ENCODE data around the gene EIF3J.
A peak's percentile ranks its signal among the peaks of the same experiment; 100 is the strongest.
"Not testable (repeated sequence)": the region's sequence is repeated elsewhere in the genome, so short reads cannot be mapped to it uniquely, and the experiment has no call there.

EIF3J gene

DNA sequence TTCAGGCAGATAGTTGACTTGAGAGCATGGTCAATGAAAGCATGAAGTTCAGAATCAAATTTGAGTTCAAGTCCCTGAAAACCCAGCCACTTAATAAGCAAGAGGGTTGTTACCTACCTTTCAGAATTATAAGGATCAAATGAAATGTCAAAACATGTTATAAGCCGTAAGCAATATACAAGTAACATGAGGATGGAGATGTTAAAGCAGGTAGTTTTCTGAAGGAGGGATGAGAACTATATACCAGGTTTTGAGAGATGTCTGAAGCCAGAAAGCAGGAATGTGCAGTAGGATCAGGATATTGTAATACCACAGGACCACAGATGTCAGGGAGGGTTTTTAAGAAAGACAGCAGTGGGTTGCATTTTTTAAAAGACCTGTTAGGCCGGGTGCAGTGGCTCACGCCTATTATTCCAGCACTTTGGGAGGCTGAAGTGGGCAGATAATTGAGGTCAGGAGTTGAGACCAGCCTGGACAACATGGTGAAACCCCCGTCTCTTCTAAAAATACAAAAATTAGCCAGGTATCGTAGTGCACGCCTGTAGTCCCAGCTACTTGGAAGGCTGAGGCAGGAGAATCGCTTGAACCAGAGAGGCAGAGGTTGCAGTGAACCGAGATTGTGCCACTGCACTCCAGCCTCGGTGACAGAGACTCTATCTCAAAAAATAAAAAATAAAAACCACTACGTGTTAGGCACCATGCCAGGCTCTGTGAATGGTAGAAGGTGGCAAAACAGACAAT lies 6.9 kb upstream of the EIF3J start:
- no peak overlapping the region for H3K4me3 ChIP-seq (ENCODE audit: control insufficient read depth, low read depth, low read length)
- DNase-seq (ENCODE audit: low read depth): no peak
- no peak for TF ChIP-seq CTCF (conservative IDR thresholded peaks at IDR 0.05; ENCODE audit: control insufficient read depth, insufficient read depth, low read depth, low read length)

- DNase-seq (ENCODE audit: low read depth): no peak
- TF ChIP-seq CTCF (conservative IDR thresholded peaks at IDR 0.05; ENCODE audit: control insufficient read depth, insufficient read depth, low read depth, low read length): no peak
- H3K4me3 ChIP-seq (ENCODE audit: control insufficient read depth, low read depth, low read length): no peak overlapping the region
These were observed 6.3 kb upstream of the EIF3J start for GRCh38 chr15:44530653-44531052.

DNA sequence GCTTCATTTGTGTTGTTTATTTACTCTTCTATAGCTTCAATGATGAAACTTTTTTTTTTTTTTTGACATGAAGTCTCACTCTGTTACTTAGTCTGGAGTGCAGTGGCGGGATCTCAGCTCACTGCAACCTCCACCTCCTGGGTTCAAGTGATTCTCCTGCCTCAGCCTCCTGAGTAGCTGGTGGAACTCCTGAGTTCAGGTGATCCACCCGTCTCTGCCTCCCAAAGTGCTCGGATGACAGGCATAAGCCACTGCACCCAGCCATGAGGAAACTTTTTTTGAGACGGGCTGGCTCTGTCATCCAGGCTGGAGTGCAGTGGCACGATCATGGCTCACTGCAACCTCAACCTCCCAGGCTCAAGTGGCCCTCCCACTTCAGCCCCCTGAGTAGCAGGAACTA lies 4.7 kb upstream of the EIF3J start:
- not testable (repeated sequence) for DNase-seq (ENCODE audit: low read depth); H3K4me3 ChIP-seq (ENCODE audit: control insufficient read depth, low read depth, low read length)

DNA sequence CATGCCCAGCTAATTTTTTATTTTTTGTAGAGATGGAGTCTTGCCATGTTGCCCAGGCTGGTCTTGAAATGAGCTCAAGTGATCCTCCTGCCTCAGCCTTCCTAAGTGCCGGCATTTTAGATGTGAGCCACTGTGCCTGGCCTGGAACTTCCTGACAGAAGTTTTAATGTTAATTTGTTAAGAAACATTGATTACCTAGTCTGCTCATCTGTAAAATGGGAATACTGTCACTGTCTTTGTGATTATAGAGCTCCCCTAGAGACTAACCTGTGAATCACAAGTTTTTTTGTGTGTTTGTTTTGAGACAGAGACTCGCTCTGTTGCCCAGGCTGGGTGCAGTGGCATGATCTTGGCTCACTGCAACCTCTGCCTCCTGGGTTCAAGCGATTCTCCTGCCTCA lies 4.3 kb upstream of the EIF3J start:
- DNase-seq (ENCODE audit: low read depth): no peak
- peak; percentile 11 for TF ChIP-seq CTCF (conservative IDR thresholded peaks at IDR 0.05; ENCODE audit: control insufficient read depth, insufficient read depth, low read depth, low read length)

GRCh38 chr15:44535092-44535491 lies 1.9 kb upstream of the EIF3J start:
- no peak overlapping the region for H3K4me3 ChIP-seq (ENCODE audit: control insufficient read depth, low read depth, low read length)
- no peak for DNase-seq (ENCODE audit: low read depth)
- no peak for TF ChIP-seq CTCF (conservative IDR thresholded peaks at IDR 0.05; ENCODE audit: control insufficient read depth, insufficient read depth, low read depth, low read length)

More for the DNA sequence above, 4.3 kb upstream of the EIF3J start:
- H3K4me3 ChIP-seq (ENCODE audit: control insufficient read depth, low read depth, low read length): no peak overlapping the region

DNA sequence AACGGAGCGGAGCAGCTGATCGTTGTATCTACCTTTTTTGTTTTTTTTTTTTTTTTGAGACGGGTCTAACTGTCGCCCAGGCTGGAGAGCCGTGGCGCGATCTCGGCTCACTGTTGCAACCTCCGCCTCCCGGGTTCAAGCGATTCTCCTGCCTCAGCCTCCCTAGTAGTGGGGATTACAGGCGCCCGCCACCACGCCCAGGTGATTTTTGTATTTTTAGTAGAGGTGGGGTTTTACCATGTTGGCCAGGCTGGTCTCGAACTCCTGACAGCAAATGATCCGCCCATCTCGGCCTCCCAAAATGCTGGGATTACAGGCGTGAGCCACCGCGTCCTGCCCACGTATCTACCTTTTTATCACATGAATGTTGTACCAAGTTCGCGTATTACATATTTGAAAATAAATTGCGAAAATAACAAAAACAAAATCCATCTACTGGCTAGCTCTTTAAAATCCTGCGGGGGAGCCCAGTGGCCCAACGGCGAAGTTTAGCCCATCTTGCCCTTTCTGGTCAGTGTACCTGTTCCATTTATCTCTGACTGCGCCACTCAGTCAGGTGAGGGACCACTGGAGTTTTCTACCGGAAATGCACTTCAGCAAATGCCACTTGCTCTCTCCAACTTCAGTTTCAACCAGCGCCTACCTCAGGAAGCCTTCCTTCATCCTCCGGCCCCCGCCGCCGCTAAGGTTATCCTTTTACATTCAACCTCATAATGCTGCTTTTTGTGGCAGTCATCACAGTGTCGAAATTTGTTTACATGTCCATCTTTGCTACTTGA lies 1.2 kb upstream of the EIF3J start:
- no peak for TF ChIP-seq CTCF (conservative IDR thresholded peaks at IDR 0.05; ENCODE audit: control insufficient read depth, insufficient read depth, low read depth, low read length)
- peak overlapping the region; percentile 65 for H3K4me3 ChIP-seq (ENCODE audit: control insufficient read depth, low read depth, low read length)
- no peak for DNase-seq (ENCODE audit: low read depth)

- H3K4me3 ChIP-seq (ENCODE audit: control insufficient read depth, low read depth, low read length): peak overlapping the region; percentile 65
- TF ChIP-seq CTCF (conservative IDR thresholded peaks at IDR 0.05; ENCODE audit: control insufficient read depth, insufficient read depth, low read depth, low read length): peak; percentile 41
- DNase-seq (ENCODE audit: low read depth): peak; percentile 58
These were observed 515 bp upstream of the EIF3J start for GRCh38 chr15:44536302-44536961.
